OCI-LY7 (cell line): ENCODE results near the gene CRK. TPM values are rescaled to one million over a fixed set of nuclear protein-coding genes. Genes with fewer than 3 reads are reported as not detected.

Experiments
- BruUV-seq: library from RNA; stranded (reverse); fragments of 400-500 nt; replicated peaks from 2 replicates; lab custom pipeline; 2021; lab: Mats Ljungman, UMichigan
- CTCF ChIA-PET: fragments of 300-600 bp; sonication (Branson Sonifier 250); formaldehyde crosslinking; loops from one replicate; lab custom pipeline; 2022; ENCODE audit warnings: antibody characterized with exemption; ENCODE audit not compliant: unreplicated experiment; lab: Charles Lee
- POLR2A ChIA-PET: fragments of 300-600 bp; sonication (Branson Sonifier 250); formaldehyde crosslinking; loops from one replicate; lab custom pipeline; 2022; ENCODE audit warnings: antibody characterized with exemption; lab: Charles Lee
- DNase-seq: peaks from one replicate; pipeline ENCODE4 v3.0.0-alpha.2; 2015; ENCODE audit warnings: low spot score
- H2AFZ ChIP-seq: fragments of 200-600 bp; sonication (generic), shearing (Covaris generic); 2 replicates; pipeline ENCODE4 v1.6.1; 2014; ENCODE audit warnings: mild to moderate bottlenecking, antibody characterized with exemption, low read length, moderate library complexity
- H3K27ac ChIP-seq: fragments of 200-600 bp; sonication (generic); 2 replicates; pipeline ENCODE4 v1.5.1; 2014; ENCODE audit warnings: mixed run types, low read depth, mild to moderate bottlenecking, moderate library complexity, low read length, inconsistent platforms; ENCODE audit not compliant: poor library complexity, severe bottlenecking
- H3K36me3 ChIP-seq: fragments of 200-600 bp; sonication (generic); 2 replicates; pipeline ENCODE4 v1.6.1; 2014; ENCODE audit warnings: mild to moderate bottlenecking, antibody characterized with exemption, low read length, moderate library complexity, mixed read lengths; ENCODE audit not compliant: insufficient read depth
- H3K4me1 ChIP-seq: fragments of 200-600 bp; sonication (generic); 2 replicates; pipeline ENCODE4 v1.5.1; 2014; ENCODE audit warnings: mild to moderate bottlenecking, low read length; ENCODE audit not compliant: insufficient read depth, poor library complexity, severe bottlenecking
- H3K4me2 ChIP-seq: fragments of 200-600 bp; sonication (generic); 2 replicates; pipeline ENCODE4 v1.6.1; 2014; ENCODE audit warnings: mild to moderate bottlenecking, low read length
- H3K4me3 ChIP-seq: fragments of 200-600 bp; sonication (generic); 2 replicates; pipeline ENCODE4 v1.5.1; 2014; ENCODE audit warnings: mild to moderate bottlenecking, low read depth, low read length; ENCODE audit not compliant: poor library complexity, severe bottlenecking
- H3K79me2 ChIP-seq: fragments of 200-600 bp; sonication (generic); 2 replicates; pipeline ENCODE4 v1.6.1; 2016; ENCODE audit warnings: low read depth, mild to moderate bottlenecking, low read length, moderate library complexity, mixed read lengths; ENCODE audit not compliant: insufficient read depth
- H3K9me2 ChIP-seq: fragments of 200-600 bp; sonication (generic); 2 replicates; pipeline ENCODE4 v1.6.1; 2016; ENCODE audit warnings: mild to moderate bottlenecking, low read length, mixed read lengths; ENCODE audit not compliant: insufficient read depth
- H3K9me3 ChIP-seq: fragments of 200-600 bp; sonication (generic); 2 replicates; pipeline ENCODE4 v1.6.1; 2014; ENCODE audit warnings: mild to moderate bottlenecking, mixed run types, low read length, mixed read lengths
- H4K20me1 ChIP-seq: fragments of 200-600 bp; sonication (generic); 2 replicates; pipeline ENCODE4 v1.6.1; 2014; ENCODE audit warnings: mild to moderate bottlenecking, antibody characterized with exemption, low read length, moderate library complexity, mixed read lengths; ENCODE audit not compliant: insufficient read depth
- CTCF ChIP-seq: fragments of 200-600 bp; sonication (generic); conservative IDR thresholded peaks from 2 replicates; pipeline ENCODE4 v1.5.1; 2014; ENCODE audit warnings: mild to moderate bottlenecking, antibody characterized with exemption, low read length, moderate library complexity, mixed read lengths
- EZH2phosphoT487 ChIP-seq: fragments of 200-600 bp; sonication (generic); IDR thresholded peaks from 2 replicates; pipeline ENCODE4 v1.6.1; 2018; ENCODE audit warnings: low read depth, borderline replicate concordance, mild to moderate bottlenecking, mixed run types, antibody characterized with exemption, low read length, moderate library complexity, mixed read lengths
- intact Hi-C: fragments of 100-400 bp; cut with micrococcal nuclease; formaldehyde crosslinking; loops from one replicate; pipeline ENCODE4 v1.10.0; 2022; ENCODE audit not compliant: unreplicated experiment
- total RNA-seq, 2 experiments: library from RNA; depleted of rRNA in 1 of 2; stranded (reverse); fragments of >200 nt in 1 of 2; shearing (Covaris generic) in 1 of 2; gene quantifications; 2 replicates each; pipeline ENCODE4 v1.2.3, GENCODE V29; 2014 to 2022

CRK gene
- total RNA-seq, 2 experiments from 2014 or later, result 30.4 to 32.0 TPM

GRCh38 chr17:1488826-1489270 lies 32.8 kb upstream of the CRK start:
- H3K4me2 ChIP-seq, result peak overlapping the region; percentile 76
- H2AFZ ChIP-seq, result no peak overlapping the region
- H3K9me2 ChIP-seq, result no peaks in the 10 kb centered on the region
- no peak for DNase-seq
- peak overlapping the region; percentile 89 for H3K27ac ChIP-seq
- no peaks in the 10 kb centered on the region for H3K9me3 ChIP-seq
- POLR2A ChIA-PET, result no interaction called here
- no peaks in the 10 kb centered on the region; the same call in 1 of the 2 replicates for H3K79me2 ChIP-seq
- BruUV-seq, result no TSS peak
- TF ChIP-seq CTCF, result no peak
- no peak for TF ChIP-seq EZH2phosphoT487
- H4K20me1 ChIP-seq, result no peaks in the 10 kb centered on the region
- intact Hi-C loops, result no loop called here
- CTCF ChIA-PET, result no interaction called here
- peaks cover 58% of the 10 kb centered on the region for H3K4me1 ChIP-seq
- peak overlapping the region; percentile 66 for H3K4me3 ChIP-seq
- H3K36me3 ChIP-seq, result no peaks in the 10 kb centered on the region

GRCh38 chr17:1487939-1488825 lies 32.1 kb upstream of the CRK start:
- Histone ChIP-seq H3K9me2 (no peaks in the 10 kb centered on the region), H3K4me1 (peaks cover 58% of the 10 kb centered on the region), H3K27ac (peak overlapping the region; percentile 89), H3K4me2 (peak overlapping the region; percentile 76), H3K4me3 (peak overlapping the region; percentile 66), H2AFZ (peak overlapping the region; percentile 33), H3K79me2 (no peaks in the 10 kb centered on the region; the same call in 1 of the 2 replicates), H3K9me3 (no peaks in the 10 kb centered on the region), H3K36me3 (0 out of 2 replicates have a peak, but pooled peaks cover 4% of the 10 kb centered on the region), H4K20me1 (no peaks in the 10 kb centered on the region)
- POLR2A ChIA-PET, result interaction anchor here (0.6 to 1.1 kb wide), 2 partner anchors 10 to 90 kb away, joined by 3 read pairs; no protein-coding TSS in a partner anchor
- intact Hi-C loops, result no loop called here
- CTCF ChIA-PET, result no interaction called here
- no TSS peak for BruUV-seq
- DNase-seq, result peak; percentile 75
- TF ChIP-seq EZH2phosphoT487 (no peak), CTCF (no peak)
